H1 (cell line): ENCODE measurements around the gene RNF215. TPM values are rescaled to one million over a fixed set of nuclear protein-coding genes. Genes with fewer than 3 reads are reported as not detected.

Experiments used
- CTCF ChIA-PET: fragments of 300-600 bp; sonication (Branson Sonifier 250); formaldehyde crosslinking; loops from one replicate; lab custom pipeline; 2021; ENCODE audit not compliant: partially characterized antibody; lab: Charles Lee
- POLR2A ChIA-PET: fragments of 300-600 bp; sonication (Branson Sonifier 250); formaldehyde crosslinking; loops from one replicate; lab custom pipeline; 2021; ENCODE audit warnings: inconsistent platforms; ENCODE audit not compliant: partially characterized antibody; lab: Charles Lee
- DNase-seq, 2 experiments: peaks; one replicate each; pipeline versions ENCODE4 v3.0.0 to v3.0.0-alpha.2; 2010 to 2022; ENCODE audit warnings: low spot score in 2 of 2, low read depth in 1 of 2, mixed read lengths in 1 of 2
- FAIRE-seq: peaks from 2 replicates; lab custom pipeline; 2011; peaks lifted over from hg19 to GRCh38; lab: Jason Lieb, UNC
- H2AFZ ChIP-seq: 2 replicates; pipeline ENCODE4 v1.8.1; 2012; ENCODE audit warnings: low read length, inconsistent platforms
- H2AK5ac ChIP-seq: 2 replicates; pipeline ENCODE4 v1.6.1; 2013; ENCODE audit warnings: low read depth, low read length
- H2BK120ac ChIP-seq: replicated peaks from 2 replicates; pipeline ENCODE3; 2013; ENCODE audit warnings: low read depth, low read length, inconsistent platforms
- H2BK12ac ChIP-seq: 2 replicates; pipeline ENCODE4 v1.6.1; 2013; ENCODE audit warnings: low read depth, low read length
- H2BK15ac ChIP-seq: 2 replicates; pipeline ENCODE4 v1.6.1; 2013; ENCODE audit warnings: low read length
- H2BK20ac ChIP-seq: 2 replicates; pipeline ENCODE4 v1.6.1; 2013; ENCODE audit warnings: low read length
- H2BK5ac ChIP-seq: 2 replicates; pipeline ENCODE4 v1.6.1; 2013; ENCODE audit warnings: low read depth, low read length
- H3K14ac ChIP-seq: 2 replicates; pipeline ENCODE4 v1.6.1; 2013; ENCODE audit warnings: inconsistent platforms; ENCODE audit not compliant: insufficient read length
- H3K18ac ChIP-seq: 2 replicates; pipeline ENCODE4 v1.6.1; 2013; ENCODE audit warnings: low read length; ENCODE audit errors: extremely low read depth
- H3K23ac ChIP-seq: 2 replicates; pipeline ENCODE4 v1.6.1; 2013; ENCODE audit warnings: inconsistent platforms; ENCODE audit not compliant: insufficient read length
- H3K23me2 ChIP-seq: 2 replicates; pipeline ENCODE4 v1.6.1; 2013; ENCODE audit warnings: low read depth, low read length
- H3K27ac ChIP-seq: 2 replicates; pipeline ENCODE4 v1.6.1; 2011; ENCODE audit warnings: low read depth, low read length, inconsistent platforms
- H3K27me3 ChIP-seq, 4 experiments: replicated peaks in 1 of 4; 1 replicate in 1 of 4; 2 replicates in 3 of 4; pipeline versions ENCODE4 v1.6.1 to v1.8.1; 2011 to 2013; ENCODE audit warnings: low read length in 3 of 4, mild to moderate bottlenecking in 3 of 4, inconsistent platforms in 2 of 4, mixed read lengths in 2 of 4, moderate library complexity in 1 of 4; ENCODE audit not compliant: control insufficient read depth in 3 of 4, insufficient read depth in 3 of 4; ENCODE audit errors: extremely low read depth in 1 of 4
- H3K36me3 ChIP-seq, 4 experiments: 2 replicates each; pipeline versions ENCODE4 v1.6.1 to v1.8.1; 2011 to 2013; ENCODE audit warnings: mild to moderate bottlenecking in 4 of 4, low read length in 3 of 4, moderate library complexity in 2 of 4, control low read depth in 1 of 4, inconsistent platforms in 1 of 4; ENCODE audit not compliant: insufficient read depth in 4 of 4, control insufficient read depth in 2 of 4
- H3K4ac ChIP-seq: replicated peaks from 2 replicates; pipeline ENCODE3; 2013; ENCODE audit warnings: low read length, low read depth, mixed read lengths, inconsistent platforms; ENCODE audit not compliant: insufficient read length
- H3K4me1 ChIP-seq, 4 experiments: replicated peaks in 1 of 4; 1 replicate in 1 of 4; 2 replicates in 3 of 4; pipeline versions ENCODE4 v1.6.1 to v1.8.1; 2011 to 2013; ENCODE audit warnings: low read length in 3 of 4, inconsistent platforms in 2 of 4, mixed read lengths in 1 of 4; ENCODE audit not compliant: insufficient read depth in 4 of 4, control insufficient read depth in 3 of 4
- H3K4me2 ChIP-seq, 2 experiments: 2 replicates each; pipeline versions ENCODE4 v1.6.1 to v1.8.1; 2011 to 2013; ENCODE audit warnings: low read depth in 2 of 2, low read length in 2 of 2, control low read depth in 1 of 2, inconsistent platforms in 1 of 2, mild to moderate bottlenecking in 1 of 2; ENCODE audit not compliant: insufficient read depth in 1 of 2
- H3K4me3 ChIP-seq, 4 experiments: fragments of 200-600, 300-600 bp in 1 of 4; sonication (generic), shearing (Covaris generic), sonication (Bioruptor Twin) in 1 of 4; 2 replicates each; pipeline versions ENCODE4 v1.5.1 to v1.8.1; 2011 to 2016; ENCODE audit warnings: low read length in 4 of 4, low read depth in 3 of 4, control low read depth in 2 of 4, inconsistent platforms in 2 of 4, mild to moderate bottlenecking in 2 of 4, mixed read lengths in 1 of 4, moderate library complexity in 1 of 4; ENCODE audit not compliant: insufficient read depth in 2 of 4; ENCODE audit errors: extremely low read depth in 1 of 4
- H3K56ac ChIP-seq: replicated peaks from 2 replicates; pipeline ENCODE3; 2013; ENCODE audit warnings: low read depth, mild to moderate bottlenecking, mixed read lengths, low read length, inconsistent platforms; ENCODE audit not compliant: insufficient read length
- H3K79me1 ChIP-seq: 2 replicates; pipeline ENCODE4 v1.6.1; 2013; ENCODE audit warnings: low read depth, low read length, control low read depth
- H3K79me2 ChIP-seq, 2 experiments: 2 replicates each; pipeline versions ENCODE4 v1.6.1 to v1.8.1; 2012 to 2013; ENCODE audit warnings: low read length in 2 of 2, mild to moderate bottlenecking in 2 of 2, inconsistent platforms in 1 of 2; ENCODE audit not compliant: insufficient read depth in 2 of 2, control insufficient read depth in 1 of 2
- H3K9ac ChIP-seq, 4 experiments: replicated peaks in 1 of 4; 1 replicate in 1 of 4; 2 replicates in 3 of 4; pipeline versions ENCODE4 v1.6.1 to v1.8.1; 2011 to 2013; ENCODE audit warnings: low read depth in 3 of 4, low read length in 3 of 4, control low read depth in 2 of 4, mild to moderate bottlenecking in 2 of 4, moderate library complexity in 2 of 4, inconsistent platforms in 1 of 4; ENCODE audit errors: extremely low read depth in 1 of 4
- H3K9me3 ChIP-seq, 2 experiments: 2 replicates each; pipeline versions ENCODE4 v1.6.1 to v1.8.1; 2012 to 2013; ENCODE audit warnings: mild to moderate bottlenecking in 2 of 2, moderate library complexity in 2 of 2, control low read depth in 1 of 2, inconsistent platforms in 1 of 2, low read depth in 1 of 2, low read length in 1 of 2, mixed read lengths in 1 of 2; ENCODE audit not compliant: insufficient read depth in 2 of 2
- H4K20me1 ChIP-seq, 2 experiments: replicated peaks in 1 of 2; 2 replicates each; pipeline versions ENCODE3 to v1.8.1; 2011 to 2013; ENCODE audit warnings: inconsistent platforms in 2 of 2, low read length in 2 of 2, mild to moderate bottlenecking in 1 of 2; ENCODE audit not compliant: insufficient read depth in 2 of 2, control insufficient read depth in 1 of 2
- H4K5ac ChIP-seq: 2 replicates; pipeline ENCODE4 v1.6.1; 2013; ENCODE audit warnings: low read length, low read depth, mixed read lengths, inconsistent platforms; ENCODE audit not compliant: insufficient read length
- H4K8ac ChIP-seq: 2 replicates; pipeline ENCODE4 v1.8.0; 2013; ENCODE audit warnings: mild to moderate bottlenecking, moderate library complexity, low read length, inconsistent platforms; ENCODE audit not compliant: insufficient read depth; ENCODE audit errors: extremely low read depth
- H4K91ac ChIP-seq: replicated peaks from 2 replicates; pipeline ENCODE3; 2013; ENCODE audit warnings: low read length, mixed read lengths, inconsistent platforms; ENCODE audit not compliant: insufficient read length
- ASH2L ChIP-seq: fragments of 200-600, 300-600 bp; sonication (generic); IDR thresholded peaks from one replicate; pipeline ENCODE4 v1.7.1; 2017; ENCODE audit warnings: low read length
- EGR1 ChIP-seq: IDR thresholded peaks from 2 replicates; pipeline ENCODE4 v1.6.1; 2011; ENCODE audit warnings: low read depth, low read length, borderline replicate concordance
- GTF2F1 ChIP-seq: IDR thresholded peaks from 2 replicates; pipeline ENCODE4 v1.6.1; 2012; ENCODE audit warnings: low read depth, low read length, improper control_type of control experiment, borderline replicate concordance
- KDM4A ChIP-seq: IDR thresholded peaks from one replicate; pipeline ENCODE4 v1.7.1; 2012; ENCODE audit warnings: low read depth, mild to moderate bottlenecking, moderate library complexity, low read length, inconsistent platforms; ENCODE audit not compliant: severe bottlenecking
- SIX5 ChIP-seq: IDR thresholded peaks from 2 replicates; pipeline ENCODE4 v1.6.1; 2011; ENCODE audit warnings: mild to moderate bottlenecking, low read depth, low read length
- TAF7 ChIP-seq: optimal IDR thresholded peaks from 2 replicates; pipeline ENCODE3; 2011; ENCODE audit warnings: low read depth, mild to moderate bottlenecking, inconsistent platforms, low read length, moderate library complexity, borderline replicate concordance
- WGBS, 2 experiments: shearing (Covaris generic) in 1 of 2; methylation state at CpG; one replicate each; pipeline versions ENCODE4 v1.1.6 to v1.1.7; 2013 to 2015; ENCODE audit warnings: low lambda C conversion rate in 2 of 2, mixed read lengths in 2 of 2, inconsistent platforms in 1 of 2, low coverage in 1 of 2, missing lambda C conversion rate in 1 of 2; ENCODE audit not compliant: insufficient replicate concordance in 2 of 2, insufficient coverage in 1 of 2, insufficient read length in 1 of 2; ENCODE audit errors: extremely low coverage in 1 of 2, missing lambda C conversion rate in 1 of 2; 5-methylcytosine and 5-hydroxymethylcytosine counted together
- polyA plus RNA-seq, 7 experiments: library from polyadenylated mRNA; depleted of rRNA in 3 of 7; stranded (reverse) in 5 of 7; unstranded in 2 of 7; fragments of >200 nt in 5 of 7; fragments of 200-250 nt in 2 of 7; gene quantifications; 1 replicate in 5 of 7; 2 replicates in 1 of 7; 4 replicates in 1 of 7; pipeline versions ENCODE4 v1.2.1 to v1.2.3, GENCODE V29; 2011 to 2013; ENCODE audit warnings: missing spikeins in 2 of 7, mixed read lengths in 2 of 7
- total RNA-seq: library from RNA; stranded (reverse); fragmentation: NEBNext Ultra II Directional; extraction: Animal tissue kit (Norgen Biotek cat#: 25700); gene quantifications from 2 replicates; pipeline ENCODE4 v1.2.1, GENCODE V29; 2021
- TF ChIP-seq, protein P1 (sequence below): IDR thresholded peaks from 2 replicates; pipeline ENCODE4 v1.6.1; 2012; ENCODE audit warnings: low read length, inconsistent platforms
- TF ChIP-seq, protein P2 (sequence below), 3 experiments: IDR thresholded peaks; 1 replicate in 2 of 3; 2 replicates in 1 of 3; pipeline versions ENCODE4 v1.5.1 to v1.6.1; 2011; ENCODE audit warnings: low read length in 3 of 3, mild to moderate bottlenecking in 3 of 3, inconsistent platforms in 2 of 3, low read depth in 1 of 3, moderate library complexity in 1 of 3; ENCODE audit not compliant: insufficient read depth in 1 of 3; ENCODE audit errors: control extremely low read depth in 1 of 3

Gene RNF215
- total and polyA plus RNA-seq, 2 of the 8 experiments (the other 6 are each of a cell fraction or from before 2014, with no cell fraction given): 13.1 to 19.0 TPM

DNA sequence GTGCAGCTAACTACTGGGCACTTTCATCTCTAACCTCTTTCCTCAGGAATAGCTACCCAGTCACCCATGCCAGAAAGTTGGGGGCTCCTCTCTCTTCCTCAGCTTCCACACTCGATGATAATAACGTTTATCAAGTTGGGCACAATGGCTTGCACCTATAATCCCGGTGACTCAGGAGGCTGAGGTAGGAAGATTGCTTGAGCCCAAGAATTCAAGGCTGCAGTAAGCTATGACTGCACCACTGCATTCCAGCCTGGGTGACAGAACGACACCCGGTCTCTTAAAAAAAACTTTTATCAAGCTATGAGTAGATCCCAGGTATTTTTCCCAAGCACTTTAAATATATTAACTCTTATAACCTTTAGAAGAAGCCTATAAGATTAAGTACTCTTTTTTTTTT lies 32.6 kb downstream of the RNF215 start:
- no peak overlapping the region for H3K56ac ChIP-seq
- H4K8ac ChIP-seq: no peak overlapping the region
- H3K79me1 ChIP-seq: peaks cover 17% of the 10 kb centered on the region
- peaks cover 6 to 36% (median 23%) of the 10 kb centered on the region in 4 experiments for H3K36me3 ChIP-seq
- peaks cover 2% of the 10 kb centered on the region; the same call in 1 of the 2 replicates for H3K23me2 ChIP-seq
- H2AK5ac ChIP-seq: no peak overlapping the region
- peaks cover 12 to 13% of the 10 kb centered on the region in 2 experiments for H4K20me1 ChIP-seq
- H3K4me2 ChIP-seq: no peak overlapping the region; a peak in 1 of 4 replicates
- H3K4ac ChIP-seq: no peak overlapping the region
- peaks cover 2 to 11% (median 4%) of the 10 kb centered on the region in 4 experiments; a peak in 6 of 7 replicates for H3K4me1 ChIP-seq
- no peak overlapping the region for H3K14ac ChIP-seq
- H2BK15ac ChIP-seq: no peak overlapping the region
- H3K23ac ChIP-seq: no peak overlapping the region
- H3K9me3 ChIP-seq: no peaks in the 10 kb centered on the region
- H3K4me3 ChIP-seq: no peak overlapping the region; a peak in 1 of 8 replicates
- FAIRE-seq (no peak), DNase-seq (no peak)
- WGBS, 2 experiments: 96% methylated on average over 5 of the region's 5 CpGs; no CpG with 5 or more reads in 1 of the 2 experiments
- H3K27ac ChIP-seq: no peak overlapping the region
- H3K9ac ChIP-seq: no peak overlapping the region
- H3K27me3 ChIP-seq: no peaks in the 10 kb centered on the region
- H2AFZ ChIP-seq: no peak overlapping the region
- H2BK20ac ChIP-seq: no peak overlapping the region
- no peak overlapping the region for H2BK12ac ChIP-seq
- no peak overlapping the region for H4K5ac ChIP-seq
- H2BK5ac ChIP-seq: no peak overlapping the region
- no peak overlapping the region for H4K91ac ChIP-seq
- no peak overlapping the region for H3K18ac ChIP-seq
- ChIA-PET POLR2A (interaction anchor here (0.6 to 11.5 kb wide), 8 partner anchors 15 to 228 kb away, joined by 3 to 129 read pairs (median 6); partner anchors contain the start of genes CASTOR1 and TBC1D10A), CTCF (interaction anchor here (0.6 to 1.1 kb wide), 2 partner anchors 8 to 288 kb away, joined by 3 to 6 read pairs; no protein-coding TSS in a partner anchor)
- no peak overlapping the region for H2BK120ac ChIP-seq
- peaks cover 15 to 50% of the 10 kb centered on the region in 2 experiments for H3K79me2 ChIP-seq
- TF ChIP-seq GTF2F1 (no peak), ASH2L (no peak), TAF7 (no peak), KDM4A (no peak), SIX5 (no peak), EGR1 (no peak)
- TF ChIP-seq, protein P1, sequence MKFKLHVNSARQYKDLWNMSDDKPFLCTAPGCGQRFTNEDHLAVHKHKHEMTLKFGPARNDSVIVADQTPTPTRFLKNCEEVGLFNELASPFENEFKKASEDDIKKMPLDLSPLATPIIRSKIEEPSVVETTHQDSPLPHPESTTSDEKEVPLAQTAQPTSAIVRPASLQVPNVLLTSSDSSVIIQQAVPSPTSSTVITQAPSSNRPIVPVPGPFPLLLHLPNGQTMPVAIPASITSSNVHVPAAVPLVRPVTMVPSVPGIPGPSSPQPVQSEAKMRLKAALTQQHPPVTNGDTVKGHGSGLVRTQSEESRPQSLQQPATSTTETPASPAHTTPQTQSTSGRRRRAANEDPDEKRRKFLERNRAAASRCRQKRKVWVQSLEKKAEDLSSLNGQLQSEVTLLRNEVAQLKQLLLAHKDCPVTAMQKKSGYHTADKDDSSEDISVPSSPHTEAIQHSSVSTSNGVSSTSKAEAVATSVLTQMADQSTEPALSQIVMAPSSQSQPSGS: no peak
- TF ChIP-seq, protein P2, sequence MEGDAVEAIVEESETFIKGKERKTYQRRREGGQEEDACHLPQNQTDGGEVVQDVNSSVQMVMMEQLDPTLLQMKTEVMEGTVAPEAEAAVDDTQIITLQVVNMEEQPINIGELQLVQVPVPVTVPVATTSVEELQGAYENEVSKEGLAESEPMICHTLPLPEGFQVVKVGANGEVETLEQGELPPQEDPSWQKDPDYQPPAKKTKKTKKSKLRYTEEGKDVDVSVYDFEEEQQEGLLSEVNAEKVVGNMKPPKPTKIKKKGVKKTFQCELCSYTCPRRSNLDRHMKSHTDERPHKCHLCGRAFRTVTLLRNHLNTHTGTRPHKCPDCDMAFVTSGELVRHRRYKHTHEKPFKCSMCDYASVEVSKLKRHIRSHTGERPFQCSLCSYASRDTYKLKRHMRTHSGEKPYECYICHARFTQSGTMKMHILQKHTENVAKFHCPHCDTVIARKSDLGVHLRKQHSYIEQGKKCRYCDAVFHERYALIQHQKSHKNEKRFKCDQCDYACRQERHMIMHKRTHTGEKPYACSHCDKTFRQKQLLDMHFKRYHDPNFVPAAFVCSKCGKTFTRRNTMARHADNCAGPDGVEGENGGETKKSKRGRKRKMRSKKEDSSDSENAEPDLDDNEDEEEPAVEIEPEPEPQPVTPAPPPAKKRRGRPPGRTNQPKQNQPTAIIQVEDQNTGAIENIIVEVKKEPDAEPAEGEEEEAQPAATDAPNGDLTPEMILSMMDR (IDR thresholded peaks at IDR 0.05; ENCODE audit: control extremely low read depth in 1 of 3, insufficient read depth in 1 of 3, low read depth in 1 of 3, low read length in 3 of 3): no peak
